ENCODE measurements around the gene MUC3A. TPM values are rescaled to one million over a fixed set of nuclear protein-coding genes. Genes with fewer than 3 reads are reported as not detected.

The MUC3A gene
- total and polyA plus RNA-seq, 2 experiments from 2014 or later = 16.3 to 44.4 TPM

- no peaks in the 10 kb centered on the region for H3K27me3 ChIP-seq (ENCODE audit: insufficient read depth)
- Mint-ChIP-seq H3K27ac (peak overlapping the region; percentile 85), H3K4me3 (peak overlapping the region; percentile 23; the same call in 1 of the 3 replicates), H3K27me3 (ENCODE audit: insufficient read depth, low read depth, poor library complexity) (peaks cover 11% of the 10 kb centered on the region), H3K36me3 (ENCODE audit: low read depth) (peaks cover 27% of the 10 kb centered on the region), H3K4me1 (peaks cover 15% of the 10 kb centered on the region), H3K9me3 (peaks cover 33% of the 10 kb centered on the region)
- H3K4me3 ChIP-seq = no peak overlapping the region; the same call in 1 of the 2 replicates
- peaks cover 3% of the 10 kb centered on the region; the same call in 1 of the 2 replicates for H3F3A ChIP-seq (replicated peaks; ENCODE audit: low read depth)
- peaks cover 30% of the 10 kb centered on the region for H3K4me1 ChIP-seq (ENCODE audit: insufficient read depth)
- peak overlapping the region; percentile 52 for H3K27ac ChIP-seq (ENCODE audit: low read depth)
- no peak for DNase-seq (ENCODE audit: low spot score)
- no peaks in the 10 kb centered on the region for H4K20me1 ChIP-seq (replicated peaks; ENCODE audit: insufficient read depth)
- H2AFZ ChIP-seq = no peak overlapping the region
- TF ChIP-seq CTCF (conservative IDR thresholded peaks at IDR 0.05; ENCODE audit: low read depth in 2 of 2) (no peak), ZNF462 (CRISPR knock-in tag; IDR thresholded peaks at IDR 0.05) (no peak), EZH2 (IDR thresholded peaks at IDR 0.05; ENCODE audit: low read depth, unreplicated experiment) (no peak), ZNF331 (CRISPR knock-in tag; IDR thresholded peaks at IDR 0.05; ENCODE audit: low read depth) (no peak), NANOG (IDR thresholded peaks at IDR 0.05; ENCODE audit: borderline replicate concordance) (no peak), POLR2AphosphoS5 (IDR thresholded peaks at IDR 0.05; ENCODE audit: low read depth) (no peak), EZH2phosphoT487 (IDR thresholded peaks at IDR 0.05; ENCODE audit: unreplicated experiment) (no peak), REST (IDR thresholded peaks at IDR 0.05; ENCODE audit: unreplicated experiment) (no peak)
- H3K36me3 ChIP-seq (ENCODE audit: insufficient read depth) = no peaks in the 10 kb centered on the region; the same call in 1 of the 2 replicates
- no peaks in the 10 kb centered on the region for H3K9me2 ChIP-seq (ENCODE audit: insufficient read depth)
- H3K4me2 ChIP-seq = peak overlapping the region; percentile 13; the same call in 1 of the 2 replicates
- ATAC-seq = peak; percentile 22
- H3K79me2 ChIP-seq (replicated peaks; ENCODE audit: insufficient read depth) = no peaks in the 10 kb centered on the region
Observed at GRCh38 chr7:100929808-100930174, 19.5 kb upstream of the MUC3A start.
